ENCODE results near the gene ACRV1.

DNA sequence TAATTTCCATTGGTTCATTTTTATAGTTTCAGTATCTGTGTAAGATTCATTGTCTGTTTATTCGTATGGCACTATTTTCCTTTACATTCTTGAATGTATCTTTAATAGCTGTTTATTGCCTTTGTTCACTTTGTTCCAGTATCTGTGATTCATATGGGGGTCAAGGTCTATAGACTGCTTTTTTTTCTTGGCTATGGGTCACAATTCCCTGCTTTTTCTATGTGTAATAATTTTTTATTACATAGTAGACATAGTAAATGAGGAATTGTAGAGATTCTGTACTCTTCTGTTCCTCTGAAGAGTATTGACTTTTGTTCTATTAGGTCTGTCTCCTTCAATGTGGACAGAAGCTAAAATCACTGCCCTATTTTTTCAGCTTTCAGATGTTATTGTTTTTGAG is 10.5 kb downstream of the ACRV1 start:
- TF ChIP-seq ZIC2 (tag by site-specific recombination; IDR thresholded peaks at IDR 0.05) (no peak), GLI4 (tag by site-specific recombination; IDR thresholded peaks at IDR 0.05) (no peak), MZF1 (tag by site-specific recombination; IDR thresholded peaks at IDR 0.05; ENCODE audit: borderline replicate concordance) (no peak), TRIM28 (IDR thresholded peaks at IDR 0.05; ENCODE audit: borderline replicate concordance, low read length) (no peak)
- TF ChIP-seq, protein P1, sequence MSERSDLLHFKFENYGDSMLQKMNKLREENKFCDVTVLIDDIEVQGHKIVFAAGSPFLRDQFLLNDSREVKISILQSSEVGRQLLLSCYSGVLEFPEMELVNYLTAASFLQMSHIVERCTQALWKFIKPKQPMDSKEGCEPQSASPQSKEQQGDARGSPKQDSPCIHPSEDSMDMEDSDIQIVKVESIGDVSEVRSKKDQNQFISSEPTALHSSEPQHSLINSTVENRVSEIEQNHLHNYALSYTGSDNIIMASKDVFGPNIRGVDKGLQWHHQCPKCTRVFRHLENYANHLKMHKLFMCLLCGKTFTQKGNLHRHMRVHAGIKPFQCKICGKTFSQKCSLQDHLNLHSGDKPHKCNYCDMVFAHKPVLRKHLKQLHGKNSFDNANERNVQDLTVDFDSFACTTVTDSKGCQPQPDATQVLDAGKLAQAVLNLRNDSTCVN (tag by site-specific recombination; optimal IDR thresholded peaks at IDR 0.05) = no peak
- TF ChIP-seq, protein P2, sequence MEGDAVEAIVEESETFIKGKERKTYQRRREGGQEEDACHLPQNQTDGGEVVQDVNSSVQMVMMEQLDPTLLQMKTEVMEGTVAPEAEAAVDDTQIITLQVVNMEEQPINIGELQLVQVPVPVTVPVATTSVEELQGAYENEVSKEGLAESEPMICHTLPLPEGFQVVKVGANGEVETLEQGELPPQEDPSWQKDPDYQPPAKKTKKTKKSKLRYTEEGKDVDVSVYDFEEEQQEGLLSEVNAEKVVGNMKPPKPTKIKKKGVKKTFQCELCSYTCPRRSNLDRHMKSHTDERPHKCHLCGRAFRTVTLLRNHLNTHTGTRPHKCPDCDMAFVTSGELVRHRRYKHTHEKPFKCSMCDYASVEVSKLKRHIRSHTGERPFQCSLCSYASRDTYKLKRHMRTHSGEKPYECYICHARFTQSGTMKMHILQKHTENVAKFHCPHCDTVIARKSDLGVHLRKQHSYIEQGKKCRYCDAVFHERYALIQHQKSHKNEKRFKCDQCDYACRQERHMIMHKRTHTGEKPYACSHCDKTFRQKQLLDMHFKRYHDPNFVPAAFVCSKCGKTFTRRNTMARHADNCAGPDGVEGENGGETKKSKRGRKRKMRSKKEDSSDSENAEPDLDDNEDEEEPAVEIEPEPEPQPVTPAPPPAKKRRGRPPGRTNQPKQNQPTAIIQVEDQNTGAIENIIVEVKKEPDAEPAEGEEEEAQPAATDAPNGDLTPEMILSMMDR (tag by site-specific recombination; IDR thresholded peaks at IDR 0.05) = no peak

Measured in HEK293 (cell line).